Measurements from ENCODE around the gene DEPDC5.

DNA sequence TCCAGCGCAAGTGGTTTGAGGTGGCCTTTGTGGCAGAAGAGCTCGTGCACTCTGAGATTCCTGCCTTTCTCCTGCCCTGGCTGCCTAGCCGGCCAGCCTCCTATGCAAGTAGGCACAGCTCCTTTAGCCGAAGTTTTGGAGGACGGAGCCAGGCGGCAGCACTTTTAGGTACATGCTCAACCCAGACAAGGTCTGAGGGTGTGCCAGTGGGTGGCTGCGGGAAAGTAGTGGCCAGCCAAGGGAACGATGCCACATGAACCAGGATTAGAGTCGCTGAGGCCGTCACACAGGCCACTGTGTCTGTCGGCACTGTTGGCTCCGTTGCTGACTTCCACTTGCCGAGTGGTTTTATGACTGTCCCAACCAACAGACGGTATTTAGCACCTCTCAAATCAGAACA is 125.8 kb downstream of the DEPDC5 start:
- no peak for TF ChIP-seq POLR2AphosphoS5 (IDR thresholded peaks at IDR 0.05; ENCODE audit: low read depth)
- TF ChIP-seq, protein P1, sequence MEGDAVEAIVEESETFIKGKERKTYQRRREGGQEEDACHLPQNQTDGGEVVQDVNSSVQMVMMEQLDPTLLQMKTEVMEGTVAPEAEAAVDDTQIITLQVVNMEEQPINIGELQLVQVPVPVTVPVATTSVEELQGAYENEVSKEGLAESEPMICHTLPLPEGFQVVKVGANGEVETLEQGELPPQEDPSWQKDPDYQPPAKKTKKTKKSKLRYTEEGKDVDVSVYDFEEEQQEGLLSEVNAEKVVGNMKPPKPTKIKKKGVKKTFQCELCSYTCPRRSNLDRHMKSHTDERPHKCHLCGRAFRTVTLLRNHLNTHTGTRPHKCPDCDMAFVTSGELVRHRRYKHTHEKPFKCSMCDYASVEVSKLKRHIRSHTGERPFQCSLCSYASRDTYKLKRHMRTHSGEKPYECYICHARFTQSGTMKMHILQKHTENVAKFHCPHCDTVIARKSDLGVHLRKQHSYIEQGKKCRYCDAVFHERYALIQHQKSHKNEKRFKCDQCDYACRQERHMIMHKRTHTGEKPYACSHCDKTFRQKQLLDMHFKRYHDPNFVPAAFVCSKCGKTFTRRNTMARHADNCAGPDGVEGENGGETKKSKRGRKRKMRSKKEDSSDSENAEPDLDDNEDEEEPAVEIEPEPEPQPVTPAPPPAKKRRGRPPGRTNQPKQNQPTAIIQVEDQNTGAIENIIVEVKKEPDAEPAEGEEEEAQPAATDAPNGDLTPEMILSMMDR (IDR thresholded peaks at IDR 0.05; ENCODE audit: insufficient read depth, low read length), result no peak
- TF ChIP-seq GABPA (IDR thresholded peaks at IDR 0.05; ENCODE audit: low read depth), result no peak
